NCI-H1105 treated with DMSO at 0.1 percent for 48 hours (cell line): Measurements from ENCODE around the gene FCRLB.
"Not testable (repeated sequence)": the region's sequence is repeated elsewhere in the genome, so short reads cannot be mapped to it uniquely, and the experiment has no call there.

Experiments
- DNase-seq: peaks from one replicate; lab custom pipeline; 2025; lab: John Stamatoyannopoulos, UW

FCRLB gene, protein sequence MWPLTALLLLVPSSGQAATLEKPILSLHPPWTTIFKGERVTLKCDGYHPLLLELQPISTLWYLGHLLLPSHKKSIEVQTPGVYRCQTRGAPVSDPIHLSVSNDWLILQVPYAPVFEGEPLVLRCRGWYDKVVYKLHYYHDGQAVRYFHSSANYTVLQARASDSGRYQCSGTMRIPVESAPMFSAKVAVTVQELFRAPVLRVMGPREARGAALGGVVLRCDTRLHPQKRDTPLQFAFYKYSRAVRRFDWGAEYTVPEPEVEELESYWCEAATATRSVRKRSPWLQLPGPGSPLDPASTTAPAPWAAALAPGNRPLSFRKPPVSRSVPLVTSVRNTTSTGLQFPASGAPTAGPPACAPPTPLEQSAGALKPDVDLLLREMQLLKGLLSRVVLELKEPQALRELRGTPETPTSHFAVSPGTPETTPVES

DNA sequence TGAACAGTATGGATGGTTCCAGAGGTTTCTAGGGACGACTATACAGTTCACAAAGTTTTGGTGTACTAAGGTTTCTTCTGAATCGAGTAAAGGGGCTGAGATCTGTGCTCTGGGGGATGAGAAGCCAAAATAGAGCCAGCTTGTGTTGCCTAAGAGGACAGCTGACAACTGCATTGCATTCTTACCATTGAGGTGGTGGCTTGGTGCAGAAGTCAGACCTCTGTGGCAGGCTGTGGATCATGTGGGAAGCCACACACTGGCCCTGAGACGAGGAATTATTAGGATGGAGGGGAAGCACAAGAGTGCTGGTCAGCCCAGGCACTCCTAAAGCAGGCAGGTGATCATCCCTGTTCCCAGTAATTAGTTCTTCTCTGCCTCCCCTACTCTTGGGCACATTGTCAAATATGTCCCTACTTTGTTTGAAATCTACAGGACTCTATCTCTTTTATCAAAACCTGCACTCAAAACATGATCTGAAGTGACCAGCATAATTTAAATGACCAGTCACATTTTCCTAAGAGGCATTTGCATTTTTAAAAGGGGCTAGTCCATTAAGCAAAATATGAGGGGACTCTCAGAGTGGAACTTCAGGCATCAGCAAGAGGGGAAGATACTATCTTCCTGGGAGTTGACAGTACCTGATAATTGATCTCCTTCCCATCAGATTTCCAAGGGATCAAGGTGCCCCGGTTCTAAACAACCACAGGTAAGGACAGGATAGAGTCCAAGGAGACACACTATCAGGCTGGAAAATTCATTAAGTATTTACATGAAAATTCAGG, at the start of gene FCRLB:
Gene FCRLB (plus strand): TSS at position 589 of the 782 bp plus-strand sequence. CDS start 1,129 bp downstream, outside the sequence.
- no peak for DNase-seq

DNA sequence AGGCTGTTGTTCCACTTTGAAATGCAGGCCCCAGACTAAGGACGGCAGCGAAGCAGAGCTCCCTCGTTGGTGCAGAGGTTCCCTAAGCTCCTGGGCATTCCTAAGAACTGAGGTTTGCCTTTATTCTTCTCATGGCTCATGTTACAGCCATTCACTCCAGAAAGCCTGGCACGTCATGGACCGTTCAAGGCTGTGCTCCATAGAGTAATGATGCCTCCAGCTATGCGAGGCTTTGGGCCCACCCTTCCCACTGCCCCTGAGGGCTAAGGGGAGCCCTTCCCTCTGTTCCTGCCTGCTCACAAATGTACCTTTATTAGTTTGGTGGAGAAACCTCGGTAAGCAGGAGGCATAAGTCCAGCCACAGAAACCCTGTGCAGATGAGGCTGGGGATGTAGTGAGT, 47.9 kb upstream of the FCRLB start:
- DNase-seq: not testable (repeated sequence)

DNA sequence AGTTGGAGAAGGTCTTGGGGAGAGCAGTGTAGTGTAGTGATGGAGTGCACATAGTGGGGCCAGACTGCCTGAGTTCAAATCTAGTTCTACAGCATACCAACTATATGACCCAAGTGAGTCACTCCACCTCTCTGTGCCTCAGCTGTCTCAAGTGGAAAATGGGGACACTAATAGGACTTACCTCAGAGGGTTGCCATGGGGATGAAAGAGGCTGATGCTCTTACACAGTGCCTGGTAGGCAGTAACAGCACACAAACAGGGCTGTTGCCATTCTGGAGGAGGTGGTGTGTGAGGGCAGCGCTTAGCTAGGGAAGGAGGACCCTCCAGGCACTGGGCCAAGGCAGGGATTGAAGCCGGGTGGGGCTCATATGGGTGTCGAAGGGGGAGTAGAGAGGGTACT, 46.9 kb upstream of the FCRLB start:
- not testable (repeated sequence) for DNase-seq

DNA sequence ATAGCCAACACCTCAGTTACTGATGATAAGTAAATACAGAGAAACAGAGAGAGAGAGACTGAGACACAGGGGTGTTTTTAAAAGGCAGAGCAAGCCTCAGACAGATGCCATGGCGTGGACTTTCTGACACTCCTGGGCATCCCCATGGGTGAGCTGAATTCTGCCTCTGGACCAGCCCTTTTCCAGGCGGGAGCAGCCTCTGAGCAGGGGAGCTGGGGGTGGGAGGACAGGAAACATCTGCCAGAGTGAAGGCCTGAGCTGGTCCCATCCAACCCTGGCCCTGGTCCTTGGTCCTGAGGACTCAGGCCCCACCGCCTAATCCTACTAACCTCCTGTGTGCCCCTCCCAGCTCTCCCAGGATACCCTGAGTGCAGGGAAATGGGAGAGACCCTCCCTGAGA, 46.4 kb upstream of the FCRLB start:
- DNase-seq: not testable (repeated sequence)

DNA sequence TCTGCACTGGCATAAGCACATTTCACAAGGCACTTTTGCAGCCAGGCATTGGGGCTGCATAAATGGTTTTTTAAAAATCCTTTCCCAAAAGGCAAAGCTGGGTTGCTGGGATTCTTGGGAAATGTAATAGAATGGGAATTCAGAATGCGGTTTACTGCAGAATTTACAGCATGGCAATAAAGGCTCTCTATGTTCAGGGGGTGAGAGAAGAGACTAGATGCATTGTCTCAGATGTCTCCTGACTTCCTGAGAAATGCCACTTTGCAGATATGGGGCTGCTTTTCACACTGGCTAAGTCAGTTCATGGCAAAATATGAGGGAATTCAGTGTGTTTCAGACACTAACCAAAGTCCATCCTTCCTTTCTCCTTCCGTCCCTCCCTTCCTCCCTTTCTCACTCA, 44.9 kb upstream of the FCRLB start:
- no peak for DNase-seq

DNA sequence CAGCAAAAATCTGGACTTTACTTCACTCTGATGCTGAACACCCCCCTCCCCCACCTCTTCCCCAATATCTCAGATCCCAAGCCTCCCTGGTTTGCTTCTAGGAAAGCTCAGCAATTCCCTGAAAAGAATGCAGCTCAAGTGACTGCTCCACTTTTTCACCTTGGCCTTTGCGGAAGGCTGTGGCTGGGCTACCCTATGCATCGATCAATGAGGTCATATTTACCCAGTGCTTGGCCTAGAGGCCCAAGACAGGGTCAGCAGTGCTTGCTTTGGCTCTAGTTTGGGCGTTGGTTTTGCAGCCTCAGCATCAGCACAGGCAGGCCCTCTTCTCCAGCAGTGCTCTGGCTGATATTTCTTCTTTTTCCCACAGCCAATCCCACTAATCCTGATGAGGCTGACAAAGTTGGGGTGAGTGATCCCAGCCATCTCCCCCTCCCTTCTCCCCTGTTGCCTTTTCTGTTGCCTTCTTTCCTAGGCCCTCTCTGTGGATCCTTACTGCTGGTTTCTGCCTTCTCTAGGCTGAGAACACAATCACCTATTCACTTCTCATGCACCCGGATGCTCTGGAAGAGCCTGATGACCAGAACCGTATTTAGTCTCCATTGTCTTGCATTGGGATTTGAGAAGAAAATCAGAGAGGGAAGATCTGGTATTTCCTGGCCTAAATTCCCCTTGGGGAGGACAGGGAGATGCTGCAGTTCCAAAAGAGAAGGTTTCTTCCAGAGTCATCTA, 44.2 kb upstream of the FCRLB start:
- no peak for DNase-seq

DNA sequence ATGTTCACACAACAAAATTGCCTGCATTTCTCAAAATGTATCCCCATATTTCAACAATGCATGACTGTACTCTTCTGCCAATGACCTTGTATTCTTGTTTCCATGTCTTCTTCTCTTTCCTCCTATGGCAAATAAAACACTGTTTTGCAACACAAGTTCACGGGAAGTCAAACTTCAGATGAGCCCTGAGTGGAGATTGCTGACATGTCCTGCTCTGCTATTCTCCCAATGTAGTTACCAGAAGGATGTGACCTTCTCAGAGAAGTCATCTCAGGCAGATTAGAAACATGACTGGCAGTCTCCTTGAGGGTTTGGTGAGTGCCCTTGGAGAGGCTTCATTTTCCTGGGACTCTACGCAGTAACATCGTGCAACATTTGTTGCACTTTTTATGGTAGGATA, 42.8 kb upstream of the FCRLB start:
- no peak for DNase-seq

DNA sequence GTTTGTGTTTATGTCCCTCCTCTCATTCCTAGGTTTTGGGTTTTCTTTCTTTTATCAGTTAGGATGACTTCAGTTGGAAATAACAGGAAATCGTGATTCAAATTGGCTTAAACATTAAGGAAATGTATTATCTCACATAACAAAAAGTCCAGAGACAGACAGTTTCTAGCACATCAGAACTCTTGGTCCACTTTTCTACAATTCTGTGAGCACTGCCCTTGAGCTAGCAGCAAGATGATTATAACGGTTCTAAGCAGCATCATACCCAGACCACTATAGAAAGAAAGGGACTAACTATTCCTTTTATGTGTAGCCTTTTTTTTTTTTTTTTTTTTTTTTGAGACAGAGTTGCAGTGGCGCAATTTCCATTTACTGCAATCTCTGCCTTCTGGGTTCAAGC, 39.5 kb upstream of the FCRLB start:
- no peak for DNase-seq

DNA sequence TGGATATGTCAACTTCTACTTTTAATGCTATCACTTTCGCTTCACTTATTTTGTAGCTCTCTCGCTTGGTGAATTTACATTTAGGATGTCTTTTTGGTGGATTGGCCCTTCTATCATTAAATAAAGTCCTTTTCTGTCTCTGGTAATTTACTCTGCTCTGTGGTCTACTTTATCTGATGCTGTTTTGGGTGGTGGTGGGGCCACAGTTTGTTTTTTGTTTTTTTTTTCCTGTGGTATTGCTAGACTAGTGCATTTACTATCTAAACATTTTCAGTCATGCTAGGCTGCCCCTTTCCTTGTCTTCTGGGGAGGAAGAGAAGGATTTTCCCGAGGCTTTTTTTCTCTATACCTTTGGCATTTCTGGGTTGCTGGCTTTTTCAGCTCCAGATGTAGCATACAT, 32.4 kb upstream of the FCRLB start:
- DNase-seq: no peak

DNA sequence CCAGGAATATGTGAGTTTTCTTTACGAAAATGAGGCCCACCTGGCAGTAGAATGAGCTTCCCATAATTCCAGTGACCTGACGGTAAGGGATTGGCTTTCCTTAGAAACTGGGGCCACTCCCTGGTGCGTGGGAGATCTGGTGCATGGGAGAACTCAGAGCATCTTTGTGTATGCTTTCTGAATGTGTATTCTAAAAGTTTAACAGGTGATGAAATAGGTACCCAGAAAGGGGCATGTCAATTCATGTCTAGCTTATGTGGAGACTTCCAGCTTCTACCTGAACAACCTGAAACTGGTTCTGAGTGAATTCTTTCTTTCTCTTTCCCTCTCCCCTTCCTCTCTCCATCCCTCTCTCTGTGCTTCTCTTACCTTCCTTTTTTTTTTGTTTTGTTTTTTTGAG, 29.5 kb upstream of the FCRLB start:
- DNase-seq: no peak

DNA sequence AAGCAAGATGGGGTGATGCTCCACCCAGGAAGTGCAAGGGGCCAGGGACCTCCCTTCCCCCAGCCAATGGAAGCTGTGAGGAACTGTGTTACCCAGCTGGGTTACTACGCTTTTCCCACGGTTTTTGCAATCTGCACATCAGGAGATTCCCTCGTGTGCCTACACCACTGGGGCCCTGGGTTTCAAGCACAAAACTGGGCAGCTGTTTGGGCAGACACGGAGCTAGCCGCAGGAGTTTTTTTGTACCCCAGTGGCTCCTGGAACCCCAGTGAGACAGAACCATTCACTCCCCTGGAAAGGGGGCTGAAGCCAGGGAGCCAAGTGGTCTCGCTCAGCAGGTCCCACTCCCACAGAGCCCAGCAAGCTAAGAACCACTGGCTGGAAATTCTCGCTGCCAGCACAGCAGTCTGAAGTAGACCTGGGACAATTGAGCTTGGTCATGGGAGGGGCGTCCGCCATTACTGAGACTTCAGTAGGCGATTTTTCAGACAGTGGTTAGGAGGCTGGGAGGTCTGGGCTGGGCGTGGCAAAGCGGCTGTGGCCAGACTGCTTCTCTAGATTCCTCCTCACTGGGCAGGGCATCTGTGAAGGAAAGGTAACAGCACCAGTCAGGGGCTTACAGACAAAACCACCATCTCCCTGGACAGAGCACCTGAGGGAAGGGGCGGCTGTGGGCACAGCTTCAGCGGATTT, 28.2 kb upstream of the FCRLB start:
- DNase-seq: not testable (repeated sequence)

DNA sequence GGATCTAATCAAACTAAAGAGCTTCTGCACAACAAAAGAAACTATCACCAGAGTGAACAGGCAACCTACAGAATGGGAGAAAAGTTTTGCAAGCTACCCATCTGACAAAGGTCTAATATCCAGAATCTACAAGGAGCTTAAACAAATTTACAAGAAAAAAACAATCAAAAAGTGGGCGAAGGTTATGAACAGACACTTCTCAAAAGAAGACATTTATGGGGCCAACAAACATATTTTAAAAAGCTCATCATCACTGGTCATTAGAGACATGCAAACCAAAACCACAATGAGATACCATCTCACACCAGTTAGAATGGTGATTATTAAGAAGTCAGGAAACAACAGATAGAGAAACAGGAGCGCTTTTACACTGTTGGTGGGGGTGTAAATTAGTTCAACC, 23.0 kb upstream of the FCRLB start:
- not testable (repeated sequence) for DNase-seq

DNA sequence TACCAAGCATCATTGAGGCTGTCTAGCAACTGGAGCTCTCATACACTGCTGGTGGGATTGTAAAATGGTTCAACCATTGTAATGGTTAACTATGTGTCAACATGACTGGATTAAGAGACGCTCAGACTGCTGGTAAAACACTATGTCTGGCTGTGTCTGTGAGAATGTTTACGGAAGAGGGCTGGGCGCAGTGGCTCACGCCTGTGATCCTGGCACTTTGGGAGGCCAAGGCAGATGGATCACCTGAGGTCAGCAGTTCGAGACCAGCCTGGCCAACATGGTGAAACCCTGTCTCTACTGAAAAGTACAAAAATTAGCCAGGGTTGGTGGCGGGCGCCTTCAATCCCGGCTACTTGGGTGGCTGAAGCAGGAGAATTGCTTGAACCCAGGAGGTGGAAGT, 19.1 kb upstream of the FCRLB start:
- no peak for DNase-seq

DNA sequence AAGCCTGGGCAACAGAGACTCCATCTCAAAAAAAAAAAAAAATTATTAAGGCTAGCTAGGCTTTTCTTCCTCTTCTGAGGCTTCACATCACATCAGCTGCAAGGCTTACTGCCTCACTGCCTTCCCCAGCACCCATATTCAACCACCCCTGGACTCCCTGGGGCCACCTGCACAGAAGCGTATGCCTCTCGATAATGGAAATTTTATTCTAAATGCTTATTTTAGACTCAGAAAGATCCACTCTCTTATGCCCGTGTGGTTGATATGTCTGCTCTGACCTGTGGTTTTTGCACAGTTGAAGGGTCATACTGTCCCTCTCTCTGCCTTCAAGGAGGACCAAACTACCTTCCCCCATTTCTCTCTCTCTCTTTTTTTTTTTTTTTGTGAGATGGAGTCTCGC, 15.8 kb upstream of the FCRLB start:
- DNase-seq: no peak

DNA sequence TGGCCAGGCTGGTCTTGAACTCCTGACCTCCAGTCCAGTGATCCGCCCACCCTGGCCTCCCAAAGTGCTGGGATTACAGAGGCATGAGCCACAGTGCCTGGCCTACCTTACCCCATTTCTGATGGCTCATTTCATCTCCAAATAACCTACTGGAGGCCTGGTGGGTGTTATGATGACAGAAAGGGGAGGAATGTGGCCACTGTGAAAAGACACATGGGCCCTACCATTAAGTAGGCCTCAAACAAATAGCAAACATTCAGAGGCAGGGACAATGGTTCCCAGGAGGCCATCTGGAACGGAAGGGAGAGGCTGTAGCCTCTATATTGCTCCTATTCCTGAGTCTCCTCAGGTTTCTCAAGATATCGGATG, 15.2 kb upstream of the FCRLB start:
- DNase-seq: no peak

DNA sequence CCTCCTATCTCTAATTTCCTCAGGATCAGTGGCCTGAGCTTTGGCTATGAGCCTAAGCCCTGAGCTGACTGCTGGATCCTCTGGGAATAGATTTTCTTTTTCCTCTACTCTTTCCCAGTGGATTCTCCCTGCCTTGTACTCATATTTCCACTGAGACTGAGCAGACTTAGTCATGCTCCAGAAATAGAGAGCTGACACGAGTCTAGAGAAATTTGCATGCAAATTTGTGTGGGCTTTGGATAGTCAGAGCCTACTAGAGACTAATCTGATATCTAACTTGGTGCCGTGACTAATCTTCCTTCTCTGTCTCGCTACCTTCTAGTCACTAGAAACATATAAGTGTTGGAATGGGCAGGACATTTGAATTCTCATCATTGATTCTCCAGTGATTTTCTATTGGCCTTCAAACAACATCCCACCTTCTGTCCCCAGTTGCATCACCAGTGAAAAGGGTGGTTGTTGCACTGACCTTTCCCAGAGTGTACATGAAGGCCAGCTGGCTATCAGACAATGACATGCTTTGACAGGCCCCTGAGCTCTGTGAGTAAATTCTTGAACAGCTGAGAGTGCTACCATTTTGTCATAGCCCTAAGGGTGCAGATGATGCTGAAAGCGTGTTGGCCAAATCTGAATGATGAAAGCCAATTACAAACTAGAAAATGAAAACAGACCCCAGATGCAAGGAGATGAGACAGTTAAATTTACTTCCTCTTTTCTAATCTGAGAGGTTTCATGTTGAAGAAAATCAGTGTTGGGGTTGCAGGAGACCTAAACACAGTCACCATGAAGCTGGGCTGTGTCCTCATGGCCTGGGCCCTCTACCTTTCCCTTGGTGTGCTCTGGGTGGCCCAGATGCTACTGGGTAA, 14.6 kb upstream of the FCRLB start, which contains the start of gene FCRLA:
Gene FCRLA (plus strand): TSS at position 748 of the 866 bp plus-strand sequence. CDS start 36 bp downstream, at position 784.
- DNase-seq: no peak

DNA sequence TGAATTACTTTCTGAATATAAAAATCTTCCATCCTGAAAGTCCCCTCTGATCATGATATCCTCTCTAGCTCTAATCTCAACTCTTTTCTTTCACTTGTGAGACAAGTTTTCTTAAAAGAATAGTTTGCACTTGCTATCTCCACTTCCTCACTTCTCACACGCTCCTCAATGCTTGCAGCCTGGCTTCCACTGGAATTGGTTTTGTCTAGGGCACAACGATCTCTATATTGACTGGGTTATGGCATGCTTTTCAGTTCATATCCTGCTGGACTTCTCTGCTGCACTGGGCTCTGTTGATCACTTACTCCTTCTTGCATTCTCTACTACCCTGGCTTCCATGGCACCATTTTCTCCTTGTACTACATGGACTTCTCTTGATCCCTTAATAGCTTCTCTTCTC, 13.8 kb upstream of the FCRLB start:
- no peak for DNase-seq

DNA sequence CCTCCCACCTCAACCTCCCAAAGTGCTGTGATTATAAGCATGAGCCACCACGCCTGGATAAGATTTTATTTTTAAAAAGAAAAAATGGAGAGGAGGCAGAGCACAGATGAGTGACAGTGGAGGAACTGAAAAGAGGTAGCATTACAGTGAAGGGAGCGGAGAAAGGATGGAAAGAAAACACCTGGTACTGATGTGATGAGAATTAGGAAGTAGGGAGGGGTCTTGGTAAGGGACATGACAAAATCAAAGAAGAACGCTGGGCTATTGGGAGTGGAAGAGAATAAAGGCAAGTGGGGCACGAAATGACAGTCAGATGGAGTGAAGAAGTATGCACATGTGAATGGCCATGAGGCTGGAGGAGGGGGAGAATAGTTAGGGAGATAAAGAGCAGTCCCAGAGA, 12.0 kb upstream of the FCRLB start:
- no peak for DNase-seq

DNA sequence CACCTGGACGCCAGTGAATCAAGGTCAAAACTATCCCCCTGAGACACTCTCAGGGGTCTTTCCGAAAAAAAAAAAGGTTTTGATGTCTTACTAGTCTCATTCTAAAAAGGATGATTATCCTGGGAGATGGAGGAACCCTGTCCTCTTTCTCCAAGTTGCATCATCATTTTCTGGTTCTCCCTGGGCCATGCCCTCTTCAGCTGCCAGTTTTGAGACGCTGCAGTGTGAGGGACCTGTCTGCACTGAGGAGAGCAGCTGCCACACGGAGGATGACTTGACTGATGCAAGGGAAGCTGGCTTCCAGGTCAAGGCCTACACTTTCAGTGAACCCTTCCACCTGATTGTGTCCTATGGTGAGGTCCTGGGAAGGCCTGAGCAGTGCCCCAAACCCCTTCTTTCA, 10.8 kb upstream of the FCRLB start:
- no peak for DNase-seq

DNA sequence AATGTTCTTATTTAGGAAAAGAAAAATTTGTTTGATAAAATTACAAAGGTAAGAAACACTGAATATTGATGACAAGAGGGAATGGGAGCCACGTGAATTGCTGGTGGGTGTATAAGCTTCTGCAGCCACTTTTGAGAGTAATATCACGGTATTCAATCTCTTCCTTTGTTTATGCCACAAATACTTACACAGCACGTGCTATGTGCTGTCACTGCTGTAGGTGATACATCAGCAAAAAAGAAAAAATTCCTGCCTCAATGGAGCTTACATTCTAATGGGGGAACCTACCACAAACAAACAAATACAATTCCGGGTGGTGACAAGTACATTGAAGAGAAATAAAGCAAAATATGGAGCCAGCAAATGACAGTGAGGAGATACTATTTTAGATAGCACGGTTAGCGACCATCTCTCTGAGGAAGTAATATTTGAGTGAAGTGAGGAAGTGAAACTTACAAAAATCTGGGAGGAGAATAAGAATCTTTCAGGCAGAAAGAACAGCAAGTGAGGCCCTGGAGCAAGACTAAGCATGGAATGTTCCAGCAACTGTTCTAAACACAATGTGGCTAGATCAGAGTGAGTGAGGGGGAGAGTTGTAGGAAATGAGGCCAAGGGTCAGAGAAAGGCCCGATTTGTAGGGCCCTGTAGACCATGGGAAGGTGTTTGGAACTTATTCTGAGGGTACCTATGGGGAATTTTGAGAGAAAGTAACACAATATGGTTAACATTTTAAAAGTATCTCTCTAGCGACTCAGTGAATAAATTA, 2.6 kb upstream of the FCRLB start:
- no peak for DNase-seq
